ENCODE measurements around the gene GRID2. TPM values are rescaled to one million over a fixed set of nuclear protein-coding genes. Genes with fewer than 3 reads are reported as not detected.

GRID2 gene
- total RNA-seq, 1 donor from 2014 or later: not detected

DNA sequence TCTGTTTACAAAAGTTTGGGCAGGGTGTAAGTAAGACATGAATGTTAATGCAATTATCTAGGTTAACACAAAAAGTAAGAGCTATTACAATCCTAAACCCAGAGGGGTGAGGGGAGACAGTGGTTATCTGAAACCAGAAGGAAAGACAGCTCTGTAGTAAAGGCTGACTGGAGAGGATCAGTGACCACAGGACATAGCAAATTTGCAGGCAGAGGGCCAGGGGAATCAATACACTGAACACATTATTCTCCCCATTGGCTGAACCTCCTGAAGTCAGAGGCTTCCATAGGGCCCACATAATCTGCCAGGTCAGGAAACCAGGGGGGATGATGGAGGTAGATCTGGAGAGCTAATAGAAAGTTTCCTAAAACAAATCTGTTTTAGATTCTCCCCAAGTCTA is 835.4 kb downstream of the GRID2 start:
- intact Hi-C loops (cut with DNase I): no loop called here
- H3K4me3 ChIP-seq: no peak overlapping the region
- ATAC-seq (no peak), DNase-seq (no peak)
- H3K36me3 ChIP-seq: no peaks in the 10 kb centered on the region
- H3K27me3 ChIP-seq (ENCODE audit: low read depth): no peaks in the 10 kb centered on the region
- H3K27ac ChIP-seq: no peak overlapping the region
- H3K9me3 ChIP-seq: no peaks in the 10 kb centered on the region
- no peaks in the 10 kb centered on the region for H3K4me1 ChIP-seq
- no peak for TF ChIP-seq CTCF (IDR thresholded peaks at IDR 0.05)

- no peak for ATAC-seq
- TF ChIP-seq CTCF (IDR thresholded peaks at IDR 0.05): no peak
- H3K27ac ChIP-seq: no peak overlapping the region
- no peaks in the 10 kb centered on the region for H3K9me3 ChIP-seq
- intact Hi-C loops (cut with DNase I): no loop called here
- no peaks in the 10 kb centered on the region for H3K27me3 ChIP-seq (ENCODE audit: low read depth)
- no peak overlapping the region for H3K4me3 ChIP-seq
- no peaks in the 10 kb centered on the region for H3K36me3 ChIP-seq
- DNase-seq: no peak
- no peaks in the 10 kb centered on the region for H3K4me1 ChIP-seq
Observed at GRCh38 chr4:93143902-93144301, 840.1 kb downstream of the GRID2 start.

- no peaks in the 10 kb centered on the region for H3K27me3 ChIP-seq (ENCODE audit: low read depth)
- intact Hi-C loops (cut with DNase I): no loop called here
Observed at GRCh38 chr4:93144644-93145043, 840.9 kb downstream of the GRID2 start.

DNA sequence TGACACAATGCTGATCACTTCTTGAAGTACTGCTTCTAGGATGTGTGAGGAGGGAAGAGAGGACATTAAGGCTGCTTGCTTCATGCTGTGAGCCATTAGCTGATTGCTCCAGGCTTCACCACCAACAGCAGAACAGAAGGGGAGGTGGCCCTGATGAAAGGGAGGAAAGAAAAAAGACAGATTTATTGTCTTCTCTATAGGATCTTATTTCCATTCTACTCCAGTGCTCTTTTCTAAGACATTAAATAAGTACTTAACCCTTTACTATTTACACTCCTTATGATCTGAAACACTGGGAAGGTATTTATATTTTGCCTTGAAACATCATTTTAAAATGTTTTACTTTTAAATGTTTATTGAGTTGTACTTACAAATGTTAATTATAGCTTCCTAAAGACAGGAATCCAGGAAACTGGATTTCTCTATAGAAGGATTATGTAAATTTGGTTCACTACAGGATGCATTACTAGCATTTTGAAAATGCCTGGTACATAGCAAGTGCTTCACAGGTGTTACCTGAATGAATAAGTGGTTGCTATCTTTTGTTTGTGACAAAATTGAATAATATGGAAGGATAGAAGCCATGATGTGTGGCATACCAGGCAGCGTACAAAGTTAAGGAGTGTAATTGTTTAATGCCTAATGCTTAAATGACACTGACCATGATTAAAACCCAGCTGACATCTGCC is 843.9 kb downstream of the GRID2 start:
- intact Hi-C loops (cut with DNase I): no loop called here
- no peak for DNase-seq
- no peaks in the 10 kb centered on the region for H3K27me3 ChIP-seq (ENCODE audit: low read depth)
- H3K36me3 ChIP-seq: no peaks in the 10 kb centered on the region
- H3K4me3 ChIP-seq: no peak overlapping the region
- H3K9me3 ChIP-seq: no peaks in the 10 kb centered on the region
- H3K4me1 ChIP-seq: no peaks in the 10 kb centered on the region
- no peak for TF ChIP-seq CTCF (IDR thresholded peaks at IDR 0.05)
- H3K27ac ChIP-seq: no peak overlapping the region
- no peak for ATAC-seq

More at GRCh38 chr4:93144644-93145043, 840.9 kb downstream of the GRID2 start:
- no peaks in the 10 kb centered on the region for H3K4me1 ChIP-seq
- DNase-seq: no peak
- ATAC-seq: no peak
- no peaks in the 10 kb centered on the region for H3K9me3 ChIP-seq
- no peak overlapping the region for H3K27ac ChIP-seq
- H3K36me3 ChIP-seq: no peaks in the 10 kb centered on the region
- no peak overlapping the region for H3K4me3 ChIP-seq
- TF ChIP-seq CTCF (IDR thresholded peaks at IDR 0.05): no peak

GRCh38 chr4:93152491-93152890 is 848.7 kb downstream of the GRID2 start:
- Histone ChIP-seq H3K27ac (no peak overlapping the region), H3K36me3 (no peaks in the 10 kb centered on the region), H3K4me1 (no peaks in the 10 kb centered on the region), H3K27me3 (ENCODE audit: low read depth) (no peaks in the 10 kb centered on the region), H3K9me3 (no peaks in the 10 kb centered on the region), H3K4me3 (no peak overlapping the region)
- intact Hi-C loops (cut with DNase I): no loop called here
- ATAC-seq (no peak), DNase-seq (no peak)
- no peak for TF ChIP-seq CTCF (IDR thresholded peaks at IDR 0.05)

Measured in lower lobe of right lung (tissue), 2 donors.